Hepatocyte (in vitro differentiated cells): ENCODE results near the gene ATXN1.

Experiments used
- EZH2phosphoT487 ChIP-seq: fragments of 200-600 bp; sonication (generic); IDR thresholded peaks from one replicate; pipeline ENCODE4 v1.6.1; 2018; ENCODE audit warnings: antibody characterized with exemption, mild to moderate bottlenecking, low read depth, moderate library complexity; ENCODE audit not compliant: unreplicated experiment, severe bottlenecking
- TF ChIP-seq, protein P1 (sequence below): fragments of 200-600 bp; sonication (generic); IDR thresholded peaks from 2 replicates; pipeline ENCODE4 v1.5.1; 2016; ENCODE audit warnings: antibody characterized with exemption, mild to moderate bottlenecking; ENCODE audit not compliant: poor library complexity

DNA sequence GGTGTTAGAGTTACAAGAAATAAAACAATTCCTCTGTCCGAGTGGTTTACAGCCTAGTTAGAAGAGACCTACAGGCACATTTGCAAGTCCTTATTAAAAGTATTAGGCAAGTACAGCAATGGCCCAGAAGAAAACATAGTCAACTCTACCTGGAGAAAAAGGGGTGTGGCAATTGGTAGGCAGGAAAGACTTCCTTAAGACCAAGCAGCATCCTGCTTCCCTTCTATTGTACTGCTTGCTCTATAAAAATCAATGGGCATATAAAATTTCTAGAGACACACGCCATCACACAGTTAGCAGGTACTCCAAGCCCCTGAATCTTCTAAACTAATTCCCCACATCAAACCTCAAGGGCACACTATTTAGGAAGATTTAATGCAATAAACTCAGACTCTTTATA lies 185.6 kb downstream of the ATXN1 start:
- TF ChIP-seq, protein P1, sequence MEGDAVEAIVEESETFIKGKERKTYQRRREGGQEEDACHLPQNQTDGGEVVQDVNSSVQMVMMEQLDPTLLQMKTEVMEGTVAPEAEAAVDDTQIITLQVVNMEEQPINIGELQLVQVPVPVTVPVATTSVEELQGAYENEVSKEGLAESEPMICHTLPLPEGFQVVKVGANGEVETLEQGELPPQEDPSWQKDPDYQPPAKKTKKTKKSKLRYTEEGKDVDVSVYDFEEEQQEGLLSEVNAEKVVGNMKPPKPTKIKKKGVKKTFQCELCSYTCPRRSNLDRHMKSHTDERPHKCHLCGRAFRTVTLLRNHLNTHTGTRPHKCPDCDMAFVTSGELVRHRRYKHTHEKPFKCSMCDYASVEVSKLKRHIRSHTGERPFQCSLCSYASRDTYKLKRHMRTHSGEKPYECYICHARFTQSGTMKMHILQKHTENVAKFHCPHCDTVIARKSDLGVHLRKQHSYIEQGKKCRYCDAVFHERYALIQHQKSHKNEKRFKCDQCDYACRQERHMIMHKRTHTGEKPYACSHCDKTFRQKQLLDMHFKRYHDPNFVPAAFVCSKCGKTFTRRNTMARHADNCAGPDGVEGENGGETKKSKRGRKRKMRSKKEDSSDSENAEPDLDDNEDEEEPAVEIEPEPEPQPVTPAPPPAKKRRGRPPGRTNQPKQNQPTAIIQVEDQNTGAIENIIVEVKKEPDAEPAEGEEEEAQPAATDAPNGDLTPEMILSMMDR = no peak
- TF ChIP-seq EZH2phosphoT487 = no peak
